Chondrocyte (in vitro differentiated cells): ENCODE measurements around the gene PM20D1. TPM values are rescaled to one million over a fixed set of nuclear protein-coding genes. Genes with fewer than 3 reads are reported as not detected.
"Not testable (repeated sequence)": the region's sequence is repeated elsewhere in the genome, so short reads cannot be mapped to it uniquely, and the experiment has no call there.

Source experiments
- DNase-seq: peaks from one replicate; pipeline ENCODE4 v3.0.0; 2021; ENCODE audit warnings: mixed read lengths, low spot score
- H3K27ac Mint-ChIP-seq: one replicate; pipeline ENCODE4 v1.8.0; 2021; ENCODE audit warnings: mild to moderate bottlenecking, moderate library complexity, mixed read lengths; ENCODE audit not compliant: unreplicated experiment
- H3K27me3 Mint-ChIP-seq: 2 replicates; pipeline ENCODE4 v1.8.0; 2021; ENCODE audit warnings: low read depth, mixed read lengths
- H3K36me3 Mint-ChIP-seq: 2 replicates; pipeline ENCODE4 v1.8.0; 2021; ENCODE audit warnings: low read depth, mixed read lengths
- H3K4me1 Mint-ChIP-seq: 2 replicates; pipeline ENCODE4 v1.8.0; 2021; ENCODE audit warnings: low read depth, mild to moderate bottlenecking, mixed read lengths
- H3K4me3 Mint-ChIP-seq: one replicate; pipeline ENCODE4 v1.8.0; 2021; ENCODE audit warnings: mild to moderate bottlenecking, moderate library complexity, mixed read lengths; ENCODE audit not compliant: unreplicated experiment
- H3K9me3 Mint-ChIP-seq: 2 replicates; pipeline ENCODE4 v1.8.0; 2021; ENCODE audit warnings: low read depth, mixed read lengths
- CTCF ChIP-seq: fragments of 200-600 bp; sonication (generic); IDR thresholded peaks from 2 replicates; pipeline ENCODE4 v1.5.0; 2021; ENCODE audit warnings: antibody characterized with exemption, mild to moderate bottlenecking, moderate library complexity
- total RNA-seq: library from RNA; stranded (reverse); gene quantifications from 3 replicates; pipeline ENCODE4 v1.2.1, GENCODE V29; 2021

Gene PM20D1
- total RNA-seq, 1 donor from 2014 or later: not detected

- Mint-ChIP-seq H3K4me3 (no peak overlapping the region), H3K36me3 (peaks cover 13% of the 10 kb centered on the region), H3K27ac (no peak overlapping the region), H3K27me3 (no peaks in the 10 kb centered on the region), H3K4me1 (no peaks in the 10 kb centered on the region), H3K9me3 (peaks cover 7% of the 10 kb centered on the region)
- no peak for DNase-seq
- TF ChIP-seq CTCF: no peak
These were observed 11.6 kb upstream of the PM20D1 start for GRCh38 chr1:205861540-205861939.

GRCh38 chr1:205858141-205858961, 8.4 kb upstream of the PM20D1 start:
- peaks cover 18% of the 10 kb centered on the region for H3K9me3 Mint-ChIP-seq

GRCh38 chr1:205857501-205857900, 7.6 kb upstream of the PM20D1 start:
- H3K4me1 Mint-ChIP-seq, H3K27ac Mint-ChIP-seq: not testable (repeated sequence)
- H3K9me3 Mint-ChIP-seq: peaks cover 21% of the 10 kb centered on the region

More at GRCh38 chr1:205858141-205858961, 8.4 kb upstream of the PM20D1 start:
- no peaks in the 10 kb centered on the region for H3K27me3 Mint-ChIP-seq
- no peak overlapping the region for H3K4me3 Mint-ChIP-seq
- H3K4me1 Mint-ChIP-seq: no peaks in the 10 kb centered on the region
- no peak for TF ChIP-seq CTCF
- H3K27ac Mint-ChIP-seq: no peak overlapping the region
- peaks cover 21% of the 10 kb centered on the region for H3K36me3 Mint-ChIP-seq
- DNase-seq: no peak

GRCh38 chr1:205856433-205856832, 6.5 kb upstream of the PM20D1 start:
- TF ChIP-seq CTCF: no peak
- DNase-seq: no peak
- Mint-ChIP-seq H3K4me1 (no peaks in the 10 kb centered on the region), H3K4me3 (no peak overlapping the region), H3K27ac (no peak overlapping the region), H3K9me3 (peaks cover 27% of the 10 kb centered on the region), H3K36me3 (peaks cover 24% of the 10 kb centered on the region), H3K27me3 (no peaks in the 10 kb centered on the region)

More at GRCh38 chr1:205857501-205857900, 7.6 kb upstream of the PM20D1 start:
- H3K4me3 Mint-ChIP-seq, H3K27me3 Mint-ChIP-seq, DNase-seq: not testable (repeated sequence)
- H3K36me3 Mint-ChIP-seq: peaks cover 24% of the 10 kb centered on the region

GRCh38 chr1:205852969-205853368, 3.0 kb upstream of the PM20D1 start:
- no peak for TF ChIP-seq CTCF
- no peaks in the 10 kb centered on the region for H3K4me1 Mint-ChIP-seq
- H3K36me3 Mint-ChIP-seq: peaks cover 22% of the 10 kb centered on the region
- DNase-seq: no peak
- H3K27ac Mint-ChIP-seq: no peak overlapping the region
- H3K27me3 Mint-ChIP-seq: no peaks in the 10 kb centered on the region
- H3K4me3 Mint-ChIP-seq: no peak overlapping the region
- peaks cover 27% of the 10 kb centered on the region for H3K9me3 Mint-ChIP-seq

- no peak for DNase-seq
- no peaks in the 10 kb centered on the region for H3K27me3 Mint-ChIP-seq
- peaks cover 24% of the 10 kb centered on the region for H3K9me3 Mint-ChIP-seq
- no peak overlapping the region for H3K4me3 Mint-ChIP-seq
- H3K4me1 Mint-ChIP-seq: no peaks in the 10 kb centered on the region
- no peak overlapping the region for H3K27ac Mint-ChIP-seq
- no peak for TF ChIP-seq CTCF
- peaks cover 20% of the 10 kb centered on the region for H3K36me3 Mint-ChIP-seq
These were observed 2.1 kb upstream of the PM20D1 start for GRCh38 chr1:205851993-205852392.
